Inflammatory macrophage treated with lipopolysaccharide for 1 hour (primary cell): Measurements from ENCODE around the gene FAM114A1.
"Not testable (repeated sequence)": the region's sequence is repeated elsewhere in the genome, so short reads cannot be mapped to it uniquely, and the experiment has no call there.

Source experiments
- DNase-seq, 2 donors: peaks; one replicate each; pipeline ENCODE4 v3.0.0-alpha.2; 2020 to 2022

Gene FAM114A1

GRCh38 chr4:38904682-38905081 lies 37.1 kb downstream of the FAM114A1 start:
- DNase-seq = no peak

- no peak for DNase-seq
These were observed 38.2 kb downstream of the FAM114A1 start for GRCh38 chr4:38905652-38906385.

DNA sequence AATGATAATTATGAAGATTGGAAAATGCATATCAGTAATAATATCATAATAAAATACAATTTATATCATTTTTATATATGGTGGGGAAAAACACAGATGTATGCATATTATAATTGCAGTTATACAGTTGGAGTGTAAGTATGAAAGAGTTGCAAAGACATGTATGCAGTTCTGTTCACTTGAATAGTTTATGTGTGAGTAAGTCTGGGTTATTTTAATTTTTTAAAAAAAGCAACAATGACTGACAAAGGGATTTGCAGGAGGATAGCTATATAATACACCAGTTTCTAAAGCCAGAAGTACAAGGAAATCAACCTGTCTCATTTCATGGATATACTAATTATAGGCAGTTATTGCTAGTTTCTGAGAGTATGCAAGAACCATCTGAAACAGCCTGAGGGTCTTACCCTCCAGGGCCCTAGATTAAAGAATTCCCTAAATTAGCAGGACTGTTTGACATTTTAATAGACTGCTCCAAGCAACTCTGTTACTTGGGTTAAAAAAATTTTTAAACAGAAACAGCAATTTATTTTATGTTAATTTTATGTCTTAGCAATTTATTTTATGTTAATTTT lies 40.2 kb downstream of the FAM114A1 start:
- no peak for DNase-seq

GRCh38 chr4:38909015-38909414 lies 41.4 kb downstream of the FAM114A1 start:
- DNase-seq = no peak

GRCh38 chr4:38911257-38911656 lies 43.7 kb downstream of the FAM114A1 start:
- DNase-seq = no peak

GRCh38 chr4:38914854-38915253 lies 47.2 kb downstream of the FAM114A1 start:
- DNase-seq = no peak

DNA sequence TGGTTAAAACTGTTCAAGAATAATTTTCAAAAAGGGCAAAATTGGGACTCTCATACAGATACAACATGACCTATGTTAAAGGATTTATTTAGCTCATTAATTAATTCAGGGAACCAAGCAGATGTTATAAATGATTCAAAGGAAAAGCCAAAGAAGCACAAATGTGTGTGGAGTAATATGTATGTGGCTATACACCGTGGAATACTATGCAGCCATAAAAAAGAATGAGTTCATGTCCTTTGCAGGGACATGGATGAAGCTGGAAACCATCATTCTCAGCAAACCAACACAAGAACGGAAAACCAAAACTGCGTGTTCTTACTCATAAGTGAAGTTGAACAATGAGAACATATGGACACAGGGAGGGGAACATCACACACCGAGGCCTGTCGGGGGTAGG lies 48.7 kb downstream of the FAM114A1 start:
- DNase-seq = not testable (repeated sequence)

GRCh38 chr4:38917481-38918025 lies 49.9 kb downstream of the FAM114A1 start:
- no peak for DNase-seq

DNA sequence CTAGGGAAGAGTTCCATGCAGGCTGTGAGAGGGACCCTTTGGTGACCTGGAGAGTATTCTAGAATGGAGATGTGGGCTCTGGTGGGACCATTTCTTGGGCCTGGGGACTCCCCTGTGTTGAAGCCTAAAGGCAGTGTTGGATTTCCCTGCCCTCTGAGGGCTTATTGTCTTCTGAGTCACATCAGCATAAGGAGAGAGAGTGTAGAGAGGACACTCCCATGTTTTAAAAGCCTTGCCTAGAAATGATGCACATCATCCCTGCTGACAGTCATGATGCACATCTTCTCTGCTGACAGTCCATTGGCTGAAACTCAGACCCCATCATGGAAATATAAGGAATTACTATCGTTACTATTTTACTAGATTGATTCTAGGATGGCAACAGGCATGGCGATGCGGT lies 51.9 kb downstream of the FAM114A1 start:
- no peak for DNase-seq

DNA sequence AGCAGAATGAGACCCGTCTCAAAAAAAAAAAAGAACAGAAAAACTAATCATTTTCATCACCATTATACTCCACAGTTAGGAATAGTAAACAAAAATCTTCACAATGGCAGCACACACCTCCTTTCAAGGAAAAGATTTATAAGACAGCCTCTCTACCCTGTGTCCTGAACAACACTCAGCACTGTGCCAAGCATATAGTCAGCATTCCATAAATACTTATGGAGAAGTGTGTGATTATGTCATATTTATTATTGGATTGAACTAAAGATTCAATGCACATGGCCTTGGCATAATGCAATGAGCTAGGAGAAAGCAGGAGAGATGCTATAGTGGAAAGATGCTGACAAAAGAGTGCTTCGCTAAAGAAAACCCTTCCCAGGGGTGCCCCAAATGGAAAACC lies 52.6 kb downstream of the FAM114A1 start:
- no peak for DNase-seq

- DNase-seq = no peak
These were observed 53.1 kb downstream of the FAM114A1 start for GRCh38 chr4:38920677-38921076.

- no peak for DNase-seq
These were observed 53.5 kb downstream of the FAM114A1 start for GRCh38 chr4:38921151-38921550.

GRCh38 chr4:38923746-38924145 lies 56.1 kb downstream of the FAM114A1 start:
- DNase-seq = no peak

DNA sequence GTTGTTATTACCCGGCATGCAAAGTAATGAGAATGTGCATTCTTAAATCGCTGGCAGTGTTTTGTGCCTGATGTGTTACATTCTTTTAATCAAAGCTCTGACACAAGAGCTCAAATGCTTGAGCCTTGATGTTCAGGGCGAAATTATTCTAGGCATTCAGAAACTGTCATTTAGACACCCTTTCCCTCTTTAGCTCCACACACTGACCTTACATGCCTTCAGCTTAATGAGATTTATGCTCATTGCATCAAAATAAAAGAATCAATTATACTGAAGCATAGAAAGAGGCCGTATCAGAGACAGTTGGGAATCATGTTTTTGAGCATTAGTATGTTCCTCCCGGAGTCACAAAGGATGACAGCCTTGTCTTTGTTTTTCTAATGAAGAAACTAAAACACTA lies 56.7 kb downstream of the FAM114A1 start:
- no peak for DNase-seq

- no peak for DNase-seq
These were observed 58.1 kb downstream of the FAM114A1 start for GRCh38 chr4:38925492-38926413.

- no peak for DNase-seq
These were observed 59.3 kb downstream of the FAM114A1 start for GRCh38 chr4:38926896-38927295.

- DNase-seq = no peak
These were observed 61.0 kb downstream of the FAM114A1 start for GRCh38 chr4:38928568-38928967.

GRCh38 chr4:38928974-38929373 lies 61.4 kb downstream of the FAM114A1 start:
- no peak for DNase-seq

DNA sequence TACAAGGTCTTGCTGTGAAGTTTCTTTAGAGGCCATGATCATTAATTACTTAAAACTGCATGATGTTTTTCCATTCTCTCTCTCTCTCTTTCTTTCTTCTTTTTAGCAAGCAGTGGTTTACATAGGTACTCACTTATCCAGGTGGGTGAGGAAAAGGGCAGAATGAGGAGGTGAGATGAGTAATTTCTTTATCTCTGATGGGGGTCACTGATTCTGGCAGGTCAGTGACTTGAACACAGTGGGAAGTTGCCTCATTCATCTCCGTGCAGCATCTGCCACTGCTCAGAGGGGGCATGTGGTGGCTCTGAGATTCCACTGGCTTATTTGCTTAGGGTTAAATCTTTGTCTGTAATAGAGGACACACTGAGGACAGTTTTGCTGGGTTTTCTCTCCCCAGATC lies 62.6 kb downstream of the FAM114A1 start:
- DNase-seq = no peak

DNA sequence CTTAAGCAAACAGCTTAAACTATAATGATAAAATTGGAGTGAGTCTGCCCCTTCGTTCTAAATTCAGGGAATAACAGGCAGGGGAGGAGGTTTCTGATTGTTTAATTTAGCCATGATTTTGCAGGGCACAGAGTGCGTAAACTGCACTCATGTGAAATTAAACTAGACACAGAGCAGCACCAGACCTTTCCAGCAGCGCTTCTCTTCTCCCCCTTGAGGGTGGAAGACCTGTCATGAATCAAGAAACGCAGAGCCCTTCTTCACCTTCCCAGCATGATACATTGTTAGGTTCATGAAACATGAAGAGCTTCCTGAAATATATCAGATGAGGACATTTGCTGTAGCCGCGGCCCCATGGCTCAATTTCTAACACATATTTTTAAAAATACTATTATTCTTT lies 63.1 kb downstream of the FAM114A1 start:
- DNase-seq = no peak

DNA sequence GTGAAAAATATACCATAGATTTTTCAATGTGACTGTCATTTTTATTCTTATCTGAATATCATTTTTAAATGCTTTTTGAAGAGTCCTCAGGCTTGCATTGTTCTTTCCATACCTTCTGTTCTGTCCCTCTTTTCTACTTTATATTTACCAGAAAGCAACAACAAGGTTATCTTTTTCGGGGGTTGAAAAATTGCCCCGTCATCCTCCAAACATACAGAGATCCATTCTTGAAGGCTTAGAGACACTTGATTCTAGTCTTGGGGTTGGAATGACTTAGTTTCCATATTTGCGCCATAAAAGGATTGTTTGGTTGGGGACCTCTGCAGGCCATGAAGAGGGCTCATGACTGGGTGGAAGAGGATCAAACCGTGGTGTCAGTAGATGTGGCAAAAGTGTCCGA lies 63.5 kb downstream of the FAM114A1 start:
- DNase-seq = no peak

GRCh38 chr4:38935391-38936073 lies 67.9 kb downstream of the FAM114A1 start:
- no peak for DNase-seq

DNA sequence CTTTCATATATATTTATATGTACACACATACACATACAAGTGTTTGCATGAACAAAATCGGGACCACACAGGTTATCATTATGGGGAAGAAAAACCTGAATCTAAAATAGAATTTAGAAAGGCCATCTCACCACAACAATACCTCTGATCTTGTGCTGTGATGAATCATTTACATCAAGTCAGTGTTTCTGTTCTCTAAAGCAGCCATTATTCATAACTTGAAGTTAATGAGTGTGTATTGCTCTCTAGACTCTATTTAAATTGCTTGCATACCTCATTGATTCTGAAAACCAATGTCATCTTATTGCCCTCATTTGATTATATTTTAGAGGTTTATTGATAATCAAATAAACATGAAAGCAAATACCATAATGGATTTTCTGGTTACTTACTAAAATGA lies 71.6 kb downstream of the FAM114A1 start:
- no peak for DNase-seq
